Lower lobe of right lung (tissue), 2 donors: ENCODE measurements around the gene GBGT1. TPM values are rescaled to one million over a fixed set of nuclear protein-coding genes. Genes with fewer than 3 reads are reported as not detected.

Experiments used
- ATAC-seq, 2 donors: fragments of 200-7000 bp; cut with Tn5 transposase; one replicate each; pipeline ENCODE4 v1.9.1; 2020 to 2022; ENCODE audit warnings: mild to moderate bottlenecking in 2 of 2, moderate library complexity in 2 of 2
- DNase-seq: peaks from one replicate; pipeline ENCODE4 v3.0.0-alpha.2; 2020
- H3K27ac ChIP-seq: fragments of 200-600 bp; one replicate; pipeline ENCODE4 v1.8.0; 2022
- H3K27me3 ChIP-seq: fragments of 200-600 bp; one replicate; pipeline ENCODE4 v1.8.0; 2022; ENCODE audit warnings: low read depth
- H3K36me3 ChIP-seq: fragments of 200-600 bp; one replicate; pipeline ENCODE4 v1.8.0; 2022; ENCODE audit warnings: mild to moderate bottlenecking
- H3K4me1 ChIP-seq: fragments of 200-600 bp; one replicate; pipeline ENCODE4 v1.8.0; 2022
- H3K4me3 ChIP-seq: fragments of 200-600 bp; one replicate; pipeline ENCODE4 v1.8.0; 2022; ENCODE audit warnings: mild to moderate bottlenecking
- H3K9me3 ChIP-seq: fragments of 200-600 bp; one replicate; pipeline ENCODE4 v1.8.0; 2022
- CTCF ChIP-seq: fragments of 200-600 bp; IDR thresholded peaks from one replicate; pipeline ENCODE4 v1.8.0; 2022; ENCODE audit warnings: antibody characterized with exemption, mild to moderate bottlenecking
- intact Hi-C: fragments of 100-400 bp; cut with DNase I; formaldehyde crosslinking; loops from one replicate; pipeline ENCODE4 v1.11.0; 2022
- total RNA-seq: library from RNA; stranded (reverse); fragmentation: NEBNext Ultra II Directional; extraction: Animal tissue kit (Norgen Biotek cat#: 25700); gene quantifications from one replicate; pipeline ENCODE4 v1.2.1, GENCODE V29; 2021
- donor health status: DM: no; HTN: yes; CAD: no; lungs with severe emphysema.

Gene GBGT1
- total RNA-seq, 1 donor from 2014 or later, result 38.5 TPM

GRCh38 chr9:133153227-133154096 lies 10.3 kb downstream of the GBGT1 start:
- DNase-seq (peak; percentile 48), ATAC-seq (no peak)
- peaks cover 4% of the 10 kb centered on the region for H3K36me3 ChIP-seq
- peak overlapping the region; percentile 11 for H3K27ac ChIP-seq
- no peak overlapping the region for H3K4me3 ChIP-seq
- intact Hi-C loops, result no loop called here
- no peaks in the 10 kb centered on the region for H3K27me3 ChIP-seq
- TF ChIP-seq CTCF, result no peak
- H3K9me3 ChIP-seq, result no peaks in the 10 kb centered on the region
- peaks cover 2% of the 10 kb centered on the region for H3K4me1 ChIP-seq

- Histone ChIP-seq H3K9me3 (no peaks in the 10 kb centered on the region), H3K27me3 (no peaks in the 10 kb centered on the region), H3K36me3 (peaks cover 4% of the 10 kb centered on the region), H3K4me1 (peaks cover 18% of the 10 kb centered on the region), H3K4me3 (no peak overlapping the region), H3K27ac (no peak overlapping the region)
- TF ChIP-seq CTCF, result no peak
- ATAC-seq (no peak), DNase-seq (no peak)
- intact Hi-C loops, result no loop called here
Measured at GRCh38 chr9:133151601-133152525, 11.9 kb downstream of the GBGT1 start.

GRCh38 chr9:133151041-133151440 lies 12.7 kb downstream of the GBGT1 start:
- DNase-seq (no peak), ATAC-seq (no peak)
- Histone ChIP-seq H3K9me3 (no peaks in the 10 kb centered on the region), H3K27ac (no peak overlapping the region), H3K4me1 (peaks cover 19% of the 10 kb centered on the region), H3K36me3 (peaks cover 4% of the 10 kb centered on the region), H3K27me3 (no peaks in the 10 kb centered on the region), H3K4me3 (no peak overlapping the region)
- intact Hi-C loops, result no loop called here
- no peak for TF ChIP-seq CTCF

GRCh38 chr9:133149130-133150015 lies 14.3 kb downstream of the GBGT1 start:
- Histone ChIP-seq H3K4me1 (peaks cover 28% of the 10 kb centered on the region), H3K4me3 (peak overlapping the region; percentile 77), H3K27ac (peak overlapping the region; percentile 86), H3K27me3 (no peaks in the 10 kb centered on the region), H3K36me3 (no peaks in the 10 kb centered on the region), H3K9me3 (no peaks in the 10 kb centered on the region)
- ATAC-seq (peak; percentile 84 to 90), DNase-seq (peak; percentile 94)
- peak; percentile 41 for TF ChIP-seq CTCF
- intact Hi-C loops, result loop anchor here (5.0 kb wide), 1 partner anchor 47 kb away; no protein-coding TSS in a partner anchor
